T-helper 2 cell (primary cell): Measurements from ENCODE around the gene ITGA2.
A peak's percentile ranks its signal among the peaks of the same experiment; 100 is the strongest.

Experiments used
- DNase-seq, 5 experiments: peaks; one replicate each; pipeline versions ENCODE4 v3.0.0 to v3.0.0-alpha.2; 2012 to 2022

ITGA2 gene

DNA sequence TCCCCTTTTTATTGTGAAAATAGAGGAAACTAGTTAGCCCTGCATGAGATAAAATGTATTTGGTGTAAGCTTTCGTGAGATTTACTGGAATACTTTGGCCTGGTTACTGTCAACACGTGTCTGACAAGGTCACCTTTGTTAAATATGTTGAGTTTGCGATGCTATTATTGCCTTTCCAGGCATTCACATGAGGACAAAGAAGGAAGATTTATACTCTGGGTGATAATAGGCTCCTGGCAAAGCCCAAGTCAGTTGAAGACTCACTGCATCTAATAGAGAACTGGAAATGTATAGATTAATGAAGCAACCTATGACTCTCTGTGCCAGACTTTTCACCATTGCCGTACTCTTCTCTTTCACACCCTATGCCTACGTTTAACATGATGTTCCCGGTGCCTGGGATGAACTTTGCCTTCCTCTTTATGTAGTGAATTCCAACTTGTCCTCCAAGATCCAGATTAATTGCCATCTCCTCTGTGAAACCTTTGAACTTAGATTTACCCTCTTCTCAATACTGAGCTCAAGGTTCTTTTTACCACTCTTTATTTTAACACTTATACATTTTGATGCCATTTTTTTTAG lies 33.9 kb downstream of the ITGA2 start:
- no peak for DNase-seq

DNA sequence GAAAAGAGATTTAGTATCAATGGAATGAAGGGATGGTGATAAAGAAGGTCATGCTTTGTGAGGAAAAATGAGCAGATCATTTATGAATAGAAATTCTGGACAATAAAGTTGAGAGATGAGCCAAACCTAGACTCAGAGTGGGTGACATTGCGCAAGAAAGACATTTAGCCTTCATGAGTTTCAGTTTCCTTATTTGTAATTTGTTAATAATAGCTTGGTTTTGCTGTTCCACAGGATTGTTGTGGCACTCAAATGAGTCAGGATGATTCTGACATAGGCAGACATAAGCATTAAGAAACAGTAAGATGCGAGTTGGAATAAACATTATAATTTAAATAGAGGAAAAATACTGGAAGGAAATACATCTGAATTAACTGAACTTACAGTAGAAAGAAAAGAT lies 34.8 kb downstream of the ITGA2 start:
- DNase-seq = peak in 1 of 5 experiments; percentile 51

DNA sequence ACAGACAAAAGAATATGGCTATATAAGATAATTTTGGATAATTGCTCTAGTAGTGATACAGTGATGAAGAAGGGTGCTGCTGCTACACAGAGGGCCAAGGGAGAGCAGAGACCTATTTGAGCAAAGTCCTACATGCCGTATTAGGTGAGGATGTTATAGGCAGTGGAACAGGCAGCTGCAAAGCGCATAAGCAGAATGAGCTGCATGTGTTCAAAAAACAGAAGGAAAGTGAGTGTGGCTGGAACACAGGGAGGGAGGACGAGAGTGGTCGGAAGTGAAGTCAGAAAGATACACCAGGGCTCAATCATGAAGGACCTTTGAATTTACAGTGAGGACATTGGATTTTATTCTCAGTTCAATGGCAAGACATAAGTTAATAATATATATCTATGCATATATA lies 35.4 kb downstream of the ITGA2 start:
- no peak for DNase-seq

DNA sequence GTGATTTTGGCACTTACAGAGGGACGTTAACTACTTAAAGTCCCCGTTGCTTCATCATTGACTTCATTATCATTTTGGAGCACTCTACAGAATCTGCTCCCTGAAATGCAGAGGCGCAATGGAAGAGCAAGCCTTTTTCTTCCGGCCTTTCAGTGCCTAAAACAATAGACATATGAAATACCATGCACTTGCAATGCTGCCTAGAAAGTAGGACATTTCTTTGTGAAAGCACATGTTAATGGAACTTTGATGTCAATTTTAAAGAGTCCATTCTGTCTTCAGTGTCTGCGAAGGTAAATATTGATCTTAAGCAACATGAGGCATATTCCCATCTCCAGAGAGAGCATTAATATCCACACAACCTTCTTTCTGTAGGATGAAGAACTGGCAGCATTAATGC lies 36.3 kb downstream of the ITGA2 start:
- DNase-seq = no peak

DNA sequence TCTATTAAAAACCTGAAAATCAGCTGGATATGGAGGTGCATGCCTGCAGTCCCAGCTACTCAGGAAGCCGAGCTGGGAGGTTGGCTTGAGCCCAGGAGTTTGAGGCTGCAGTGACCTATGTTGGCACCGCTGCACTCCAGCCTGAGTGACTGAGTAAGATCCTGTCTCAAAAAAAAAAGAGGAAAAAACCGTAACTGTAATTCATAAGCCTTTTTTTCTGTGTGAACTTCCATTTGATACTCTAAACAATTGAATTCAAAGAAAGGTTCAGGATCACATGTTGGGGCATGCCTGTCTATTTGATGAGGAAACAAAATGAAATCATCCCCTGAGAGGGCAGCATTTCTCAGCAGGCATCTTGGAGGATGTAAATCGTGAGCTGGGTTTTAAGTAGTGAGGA lies 38.8 kb downstream of the ITGA2 start:
- DNase-seq = no peak

DNA sequence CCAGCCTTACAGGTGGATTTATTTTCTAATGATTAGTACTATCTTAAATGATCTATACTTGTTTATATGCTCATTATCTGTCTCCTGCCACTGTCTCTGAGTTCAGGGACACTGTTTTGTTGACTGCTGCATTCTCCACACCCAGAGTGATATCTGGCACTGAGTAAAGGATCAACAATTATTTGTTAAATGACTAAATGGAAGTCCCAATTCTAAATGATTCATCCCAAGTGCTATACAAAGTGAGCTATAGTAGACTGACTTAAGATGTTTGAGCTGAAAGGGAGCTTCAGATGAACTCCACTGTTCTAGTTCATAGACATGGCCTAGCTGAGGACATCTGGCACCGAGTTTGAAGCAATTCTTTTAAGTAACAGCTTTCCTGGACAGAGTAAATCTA lies 40.5 kb downstream of the ITGA2 start:
- DNase-seq = no peak

DNA sequence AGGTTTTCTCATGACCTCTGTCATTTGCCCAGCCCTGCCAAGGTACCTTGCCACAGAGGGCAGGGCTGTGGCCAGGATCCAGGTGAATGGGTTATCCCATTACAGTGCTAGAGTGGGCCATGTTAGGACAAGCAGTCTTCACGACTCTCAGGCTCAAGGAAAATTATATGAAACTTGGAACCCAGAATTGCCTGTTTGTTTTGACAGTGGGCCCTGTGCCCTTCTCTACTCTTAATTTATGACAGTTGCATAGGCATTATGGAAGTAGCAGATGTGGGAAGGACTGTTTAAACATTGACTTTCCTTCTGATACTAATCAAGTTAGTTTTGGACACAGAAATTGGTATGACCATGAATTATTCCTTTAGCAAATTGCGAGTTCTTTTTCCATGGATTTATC lies 41.7 kb downstream of the ITGA2 start:
- no peak for DNase-seq

DNA sequence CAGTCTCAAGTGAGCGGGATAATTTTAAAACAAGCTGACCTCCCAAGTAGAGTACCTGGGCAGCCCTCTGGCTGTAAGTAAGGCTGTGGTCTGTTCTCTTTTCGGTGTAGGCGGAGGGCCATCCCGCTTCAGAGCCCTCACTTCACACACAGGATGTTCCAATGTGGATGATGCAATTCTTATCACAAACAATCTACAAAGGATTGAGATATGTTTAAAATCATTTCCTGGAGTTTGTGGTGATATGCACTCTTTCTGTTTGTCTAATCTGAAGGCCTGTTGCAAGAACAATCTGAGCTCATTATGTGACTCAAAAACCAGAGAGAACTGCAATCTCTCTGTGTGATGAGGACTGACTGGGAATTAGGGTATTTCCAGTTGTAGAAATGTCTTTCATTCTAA lies 42.5 kb downstream of the ITGA2 start:
- peak in 1 of 5 experiments; percentile 84 for DNase-seq

DNA sequence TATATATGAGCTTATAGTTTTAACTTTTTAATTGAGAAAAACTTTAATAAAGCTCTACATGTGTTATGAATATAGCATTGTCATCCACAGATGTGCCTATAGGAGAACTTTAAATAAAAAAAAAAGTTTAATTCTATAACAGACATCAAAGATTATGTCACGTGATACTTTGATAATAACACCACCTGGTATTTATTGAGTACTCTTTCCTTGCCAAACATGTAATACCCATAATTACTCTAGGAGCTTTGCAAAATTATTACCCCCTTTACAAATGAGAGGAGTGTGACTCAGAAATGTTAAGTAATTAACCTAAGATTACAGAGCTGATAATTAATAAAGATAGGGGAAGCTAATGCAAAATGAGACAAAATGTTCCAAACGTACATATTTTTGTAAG lies 43.0 kb downstream of the ITGA2 start:
- DNase-seq = no peak

DNA sequence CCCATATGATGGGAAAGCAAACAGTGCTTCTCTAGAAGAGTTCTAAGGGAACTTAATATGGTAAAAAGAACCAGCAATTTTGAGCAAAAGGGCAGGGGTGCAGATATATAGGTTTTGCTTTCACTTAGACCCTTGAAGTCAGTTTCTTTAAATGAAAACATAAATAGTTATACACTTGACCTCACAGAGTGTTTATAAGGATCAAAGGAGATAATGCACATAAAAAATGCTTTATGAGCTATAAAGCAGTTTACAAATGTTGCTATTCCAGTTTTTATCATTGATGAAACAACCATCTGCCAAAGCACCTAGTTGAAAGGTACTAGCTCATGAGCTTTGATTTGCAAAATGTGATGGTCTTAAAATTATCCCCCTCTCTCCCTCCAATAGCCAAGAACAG lies 45.7 kb downstream of the ITGA2 start:
- no peak for DNase-seq

DNA sequence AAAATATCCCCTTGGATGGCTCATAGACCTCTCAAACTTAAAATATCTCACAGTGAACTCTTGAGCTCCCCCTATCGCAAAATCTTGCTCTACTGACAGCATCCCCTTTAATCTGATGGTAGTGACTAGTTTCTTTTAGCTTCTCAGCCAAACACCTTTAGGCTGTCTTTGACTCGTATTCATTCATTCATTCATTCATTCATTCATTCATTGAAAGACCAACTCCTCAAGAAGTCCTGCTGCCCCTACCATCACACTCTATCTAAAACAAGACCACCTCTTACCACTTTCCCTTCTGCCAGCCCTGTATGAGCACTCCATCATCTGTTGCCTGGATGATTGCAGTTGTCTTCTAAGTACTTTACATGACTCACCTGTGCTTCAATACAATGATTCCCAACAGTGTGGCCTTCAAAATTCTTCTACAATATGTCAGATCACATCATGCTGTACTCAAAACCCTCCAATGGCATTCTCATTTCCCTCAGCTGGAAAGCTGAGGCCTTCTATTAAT lies 46.8 kb downstream of the ITGA2 start:
- DNase-seq = no peak

DNA sequence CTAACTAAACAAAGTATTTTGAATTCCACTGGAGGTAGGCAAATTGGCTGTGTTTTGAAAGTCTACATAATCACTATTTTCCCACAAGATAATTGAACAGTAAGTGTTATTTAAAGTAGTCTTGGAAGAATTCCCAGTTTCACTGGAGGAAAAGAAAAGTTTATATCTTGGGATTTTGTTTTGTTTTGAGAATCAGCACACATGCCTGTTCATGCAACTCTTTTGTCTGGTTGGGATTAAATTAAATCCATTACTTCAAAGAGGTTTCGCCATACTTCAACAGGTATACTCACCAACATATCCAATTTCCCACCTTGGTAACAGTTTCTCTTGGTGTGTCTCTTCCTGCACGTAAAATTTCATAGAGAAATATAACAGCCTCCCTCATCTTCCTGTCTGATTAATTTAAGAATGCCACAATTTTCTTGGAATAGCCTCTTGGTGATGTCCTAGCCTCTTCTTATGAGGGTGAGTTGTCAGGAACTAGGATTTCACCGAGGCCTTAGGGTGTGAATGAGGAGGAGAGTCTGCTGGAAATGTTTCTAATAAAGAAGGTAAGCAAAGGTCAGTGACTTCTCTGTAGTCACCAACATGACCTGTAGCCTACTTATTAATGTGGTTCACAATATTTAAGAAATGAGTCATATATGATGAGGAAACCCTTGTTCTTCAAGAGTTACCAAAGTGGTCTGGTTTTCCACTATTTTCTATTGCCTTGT lies 48.1 kb downstream of the ITGA2 start:
- no peak for DNase-seq

DNA sequence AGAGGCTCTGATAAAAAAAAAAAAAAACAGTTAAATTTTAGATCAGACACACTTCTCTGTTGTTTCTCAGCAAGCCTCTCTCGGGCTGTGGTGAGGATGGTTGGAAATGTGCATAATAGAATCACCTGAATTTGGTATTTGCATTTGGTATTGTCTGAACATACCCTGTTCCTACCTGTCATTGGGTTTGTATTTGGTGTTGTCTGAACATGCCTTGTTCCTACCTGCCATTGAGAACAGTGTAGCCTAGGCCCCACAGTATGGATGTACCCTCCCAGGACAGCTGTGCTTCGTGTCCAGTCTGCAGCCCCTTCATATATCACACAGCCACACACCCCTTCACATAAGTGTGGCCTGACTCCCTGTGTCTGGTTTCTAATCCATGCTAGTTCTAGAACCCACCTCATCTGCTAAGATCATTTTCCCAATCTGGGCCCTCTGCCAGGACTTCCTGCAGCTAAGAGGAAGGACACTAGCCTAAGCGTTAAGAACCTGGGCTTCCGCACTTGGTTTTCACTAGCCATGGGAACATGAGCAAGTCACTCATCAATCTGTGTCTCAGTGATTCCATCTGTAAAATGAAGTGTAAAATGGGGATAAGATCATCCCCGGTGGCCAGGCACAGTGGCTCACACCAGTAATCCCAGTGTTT lies 49.2 kb downstream of the ITGA2 start:
- no peak for DNase-seq

DNA sequence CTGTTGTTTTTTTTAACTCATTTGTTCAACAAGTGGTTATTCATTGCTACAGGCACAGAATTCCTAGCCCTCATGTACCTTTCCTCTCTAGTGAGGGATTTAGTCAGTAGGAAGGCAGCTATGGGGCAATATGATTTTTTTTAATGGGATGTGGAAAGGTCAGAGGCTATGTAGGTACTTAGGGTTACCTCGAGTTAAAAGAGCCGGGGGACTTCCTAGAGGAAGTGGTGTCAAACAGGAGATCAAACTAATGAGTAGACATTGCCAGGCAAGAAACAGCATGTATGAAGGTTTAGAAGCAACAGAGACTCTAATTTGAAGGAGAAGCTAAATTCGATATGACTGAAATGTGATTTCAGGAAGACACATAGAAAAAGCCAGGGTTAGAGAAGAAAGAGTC lies 50.7 kb downstream of the ITGA2 start:
- DNase-seq = peak in 1 of 5 experiments; percentile 43

DNA sequence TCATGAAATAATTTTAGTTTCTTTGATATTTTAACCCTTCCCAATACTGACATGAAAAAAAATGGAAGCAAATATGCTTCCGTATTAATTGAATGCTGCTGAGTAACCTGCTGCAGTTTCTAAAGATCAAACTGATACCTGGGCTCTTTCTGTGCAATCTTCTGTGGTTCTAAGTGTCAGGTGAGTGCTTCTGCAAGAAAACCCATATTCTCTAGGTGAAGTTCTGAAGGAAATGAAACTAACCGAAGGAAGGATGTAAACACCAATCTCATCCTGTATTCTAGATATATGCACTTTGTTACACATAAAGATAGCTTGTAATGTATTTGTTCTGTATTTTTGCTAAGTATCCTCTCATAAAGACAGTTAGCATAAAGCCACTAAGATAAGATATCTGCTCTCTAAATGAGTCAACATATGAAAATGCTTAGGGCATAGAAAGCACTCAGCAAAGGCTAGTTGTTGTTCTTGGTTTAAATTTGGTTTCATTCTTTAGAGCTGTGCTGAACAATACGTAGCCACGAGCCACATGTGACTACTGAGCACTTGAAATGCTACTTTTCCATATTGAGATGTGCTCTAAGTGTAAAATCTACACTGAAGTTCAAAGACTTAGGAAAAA lies 52.0 kb downstream of the ITGA2 start:
- peak in 2 of 5 experiments; percentile 4 to 96 for DNase-seq

DNA sequence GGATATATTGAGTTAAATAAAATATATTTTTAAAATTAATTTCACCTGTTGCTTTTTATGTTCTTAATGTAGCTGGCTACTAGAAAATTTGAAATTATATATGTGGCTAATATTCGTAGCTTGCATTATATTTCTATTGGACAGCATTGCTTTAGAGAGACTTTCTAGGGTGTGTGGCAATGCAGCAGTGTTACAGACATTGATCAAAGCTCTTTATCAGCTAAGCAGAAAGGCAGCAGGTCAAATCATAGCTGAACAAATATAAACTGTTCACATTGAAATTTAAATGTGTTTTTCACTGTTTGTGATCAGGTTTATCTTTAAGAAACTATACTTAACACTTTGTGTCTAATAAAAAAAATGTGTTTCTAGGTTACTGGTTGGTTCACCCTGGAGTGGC lies 52.6 kb downstream of the ITGA2 start:
- no peak for DNase-seq

DNA sequence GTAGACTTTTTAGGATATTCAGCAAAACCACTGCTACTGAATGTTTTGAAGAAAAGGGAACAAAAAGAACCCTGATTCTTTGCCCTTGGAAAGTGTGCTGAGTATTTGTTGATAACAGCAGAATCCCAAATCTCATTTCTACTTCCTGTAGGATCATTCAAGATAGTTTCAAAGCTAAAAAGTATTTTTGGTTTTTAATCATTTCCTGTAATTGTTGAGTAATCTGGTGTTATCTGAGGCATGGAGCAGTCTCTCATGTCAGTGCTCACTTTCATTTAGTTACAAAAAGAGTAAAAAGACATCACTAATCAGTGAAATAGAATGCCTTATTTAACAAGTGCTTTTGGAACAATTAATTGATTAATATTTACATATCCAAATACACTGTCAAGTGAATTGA lies 56.1 kb downstream of the ITGA2 start:
- DNase-seq = no peak

DNA sequence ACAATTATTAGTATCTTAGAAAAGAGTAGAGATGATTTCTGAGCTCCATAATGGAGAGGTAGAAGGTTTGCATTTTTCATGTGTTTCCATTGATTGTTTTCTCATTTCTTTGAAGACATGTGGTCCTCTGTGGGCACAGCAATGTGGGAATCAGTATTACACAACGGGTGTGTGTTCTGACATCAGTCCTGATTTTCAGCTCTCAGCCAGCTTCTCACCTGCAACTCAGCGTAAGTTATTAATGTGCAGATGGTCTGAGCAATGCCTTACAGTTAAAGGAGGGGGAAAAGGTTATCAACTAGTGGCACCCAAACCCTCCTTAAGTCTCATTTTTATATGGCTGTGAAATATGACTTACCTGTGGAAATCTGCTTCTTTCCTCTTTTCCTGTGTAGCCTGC lies 59.1 kb downstream of the ITGA2 start:
- no peak for DNase-seq

DNA sequence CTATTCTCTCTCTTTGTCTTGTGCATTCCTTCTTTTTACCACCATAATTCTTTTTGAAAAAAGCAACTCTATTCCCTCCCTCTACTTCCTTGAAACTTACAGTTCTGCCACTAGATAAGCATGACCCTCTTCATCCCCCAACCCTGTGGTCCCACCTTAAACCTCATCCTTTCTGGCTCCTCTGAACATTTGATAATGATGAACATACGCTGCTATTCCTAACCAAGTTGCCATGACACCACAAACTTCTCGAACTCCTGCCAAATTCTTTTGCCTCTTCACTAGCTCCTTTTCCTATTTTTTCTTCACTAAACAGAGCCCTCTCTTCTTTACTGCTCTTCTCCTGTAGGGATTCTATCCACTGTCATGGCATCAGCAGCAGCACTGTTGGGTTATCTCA lies 63.3 kb downstream of the ITGA2 start:
- DNase-seq = no peak

DNA sequence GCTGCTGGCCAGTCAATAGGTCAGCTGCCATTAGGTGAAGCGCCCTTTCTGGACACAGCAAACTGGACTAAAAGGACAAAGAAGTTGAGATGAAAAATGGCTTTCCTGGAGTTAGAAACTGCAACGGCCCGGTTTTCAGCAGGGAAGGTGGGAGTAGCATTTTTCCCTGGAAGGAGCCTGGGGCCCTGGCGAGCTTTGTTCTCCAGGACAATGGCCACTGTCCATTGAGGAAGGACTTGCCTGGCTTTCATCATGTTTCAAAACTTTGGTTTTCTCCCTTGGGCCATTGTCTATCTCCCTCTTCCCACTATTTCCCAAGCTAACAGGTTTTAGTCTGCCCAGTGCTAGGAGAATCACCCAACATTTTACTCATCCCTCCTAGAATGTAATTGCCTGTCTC lies 64.2 kb downstream of the ITGA2 start:
- DNase-seq = no peak

DNA sequence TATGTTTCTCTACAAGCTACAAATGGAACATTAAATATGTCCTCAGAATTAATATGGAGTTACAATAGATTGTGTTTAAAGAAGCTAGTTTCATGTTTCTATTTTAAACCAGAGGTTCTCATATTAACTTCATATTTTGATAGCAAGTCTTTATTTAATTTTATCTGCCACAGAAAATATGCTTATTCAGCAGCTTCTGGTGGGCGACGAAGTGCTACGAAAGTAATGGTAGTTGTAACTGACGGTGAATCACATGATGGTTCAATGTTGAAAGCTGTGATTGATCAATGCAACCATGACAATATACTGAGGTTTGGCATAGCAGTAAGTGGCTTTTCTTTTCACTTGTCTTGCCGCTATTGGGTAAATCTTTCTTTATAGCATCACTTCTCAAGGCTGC lies 66.2 kb downstream of the ITGA2 start:
- no peak for DNase-seq

DNA sequence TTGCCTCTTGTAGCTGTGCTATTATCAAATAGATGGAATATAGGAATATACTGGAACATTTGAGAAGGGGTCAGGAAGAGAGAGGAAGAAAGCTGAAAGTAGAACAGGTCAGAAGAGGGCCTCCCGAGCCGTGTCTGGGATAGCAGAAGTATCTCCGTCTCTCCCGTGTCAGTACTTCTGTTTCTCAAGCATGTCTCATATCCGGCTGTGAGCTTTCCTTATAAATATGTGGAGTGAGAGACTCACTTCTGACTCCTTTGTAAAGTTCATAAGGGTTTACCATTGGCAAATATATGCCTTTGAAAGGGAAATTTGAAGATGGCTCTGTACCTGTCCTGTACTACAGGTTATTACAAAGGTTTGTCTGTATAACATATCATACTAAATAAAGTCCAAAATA lies 70.1 kb downstream of the ITGA2 start:
- no peak for DNase-seq

DNA sequence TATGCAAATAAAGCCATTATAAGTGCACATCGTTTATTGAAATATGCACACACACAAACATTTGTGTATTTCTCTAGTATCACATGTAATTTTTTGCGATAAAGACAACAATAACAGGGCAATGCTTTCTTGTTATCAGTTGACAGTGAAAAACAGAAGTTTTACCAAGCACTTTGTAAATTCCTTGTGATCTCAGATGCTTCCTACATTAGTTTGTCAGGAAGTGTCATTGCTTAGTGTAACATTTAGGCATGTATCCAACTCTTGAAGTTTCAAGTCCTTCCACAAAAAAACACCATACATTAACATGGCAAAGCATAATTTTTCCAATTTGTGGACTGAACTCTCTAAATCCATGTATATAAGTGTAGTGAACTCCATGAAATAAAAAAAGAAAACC lies 74.0 kb downstream of the ITGA2 start:
- DNase-seq = no peak

DNA sequence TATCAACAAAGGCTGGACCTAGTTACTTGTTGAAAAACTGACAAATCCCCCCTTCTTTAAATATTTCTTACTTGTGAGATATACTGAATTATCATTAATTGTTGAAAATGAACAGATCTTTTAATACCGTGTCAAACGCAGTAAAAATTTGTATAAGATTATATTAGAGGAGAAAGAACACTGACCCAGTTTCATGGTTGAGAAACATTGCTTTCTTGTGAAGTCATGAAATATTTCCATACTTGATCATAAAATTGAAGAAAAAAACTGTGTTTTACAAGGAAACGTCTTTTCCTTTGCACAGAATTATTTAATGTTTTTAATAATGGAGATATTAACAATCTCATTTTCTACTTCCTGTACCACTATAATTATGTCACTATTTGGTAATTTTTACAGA lies 74.6 kb downstream of the ITGA2 start:
- DNase-seq = no peak
